Thymus (tissue), 14 donors: Measurements from ENCODE around the gene KLF18. TPM values are rescaled to one million over a fixed set of nuclear protein-coding genes. Genes with fewer than 3 reads are reported as not detected.

Experiments used
- DNase-seq, 9 donors: peaks; one replicate each; pipeline ENCODE4 v3.0.0-alpha.2; 2013; ENCODE audit warnings: low spot score in 9 of 9, low read depth in 6 of 9, missing footprints in 1 of 9
- H3K27ac ChIP-seq, 2 donors: one replicate each; pipeline ENCODE4 v1.5.1; 2013; ENCODE audit warnings: control low read depth in 1 of 2, low read depth in 1 of 2, low read length in 1 of 2, mild to moderate bottlenecking in 1 of 2, moderate library complexity in 1 of 2
- H3K27me3 ChIP-seq, 2 donors: one replicate each; pipeline ENCODE4 v1.5.1; 2013; ENCODE audit warnings: low read length in 1 of 2; ENCODE audit not compliant: control insufficient read depth in 2 of 2, insufficient read depth in 1 of 2
- H3K36me3 ChIP-seq, 2 donors: one replicate each; pipeline ENCODE4 v1.5.1; 2013; ENCODE audit warnings: low read length in 1 of 2, mild to moderate bottlenecking in 1 of 2, moderate library complexity in 1 of 2; ENCODE audit not compliant: control insufficient read depth in 2 of 2, insufficient read depth in 2 of 2
- H3K4me1 ChIP-seq, 2 donors: one replicate each; pipeline ENCODE4 v1.5.1; 2013; ENCODE audit warnings: low read length in 2 of 2; ENCODE audit not compliant: control insufficient read depth in 2 of 2, insufficient read depth in 2 of 2
- H3K4me3 ChIP-seq, 2 donors: one replicate each; pipeline ENCODE4 v1.5.1; 2013; ENCODE audit warnings: low read length in 2 of 2, control low read depth in 1 of 2, mild to moderate bottlenecking in 1 of 2
- H3K9me3 ChIP-seq, 2 donors: one replicate each; pipeline ENCODE4 v1.5.1; 2013; ENCODE audit warnings: low read length in 1 of 2, mild to moderate bottlenecking in 1 of 2; ENCODE audit not compliant: control insufficient read depth in 2 of 2, insufficient read depth in 1 of 2
- WGBS: extraction: QIAGEN DNeasy Blood & Tissue Kit; methylation state at CpG from one replicate; pipeline ENCODE4 v1.1.7; 2013; 5-methylcytosine and 5-hydroxymethylcytosine counted together
- long read RNA-seq, 10 donors: transcript quantifications; one replicate each; lab custom pipeline, GENCODE V29; 2026
- polyA plus RNA-seq: library from polyadenylated mRNA; stranded (reverse); fragments of 200-250 nt; gene quantifications from one replicate; pipeline ENCODE4 v1.2.3, GENCODE V29; 2013
- total RNA-seq: library from RNA; stranded (reverse); fragments of 120-200 nt; gene quantifications from one replicate; pipeline ENCODE4 v1.2.4, GENCODE V29; 2013
- donor health status: healthy.

The KLF18 gene
- total RNA-seq (under 0.01 TPM), polyA plus RNA-seq (0.02 TPM)
- long read RNA-seq, donor 1: 0 reads
- long read RNA-seq, donor 2: 0 reads
- long read RNA-seq, donor 3: 0 reads
- long read RNA-seq, donor 4: 0 reads
- long read RNA-seq, donor 5: 0 reads
- long read RNA-seq, donor 6: 0 reads
- long read RNA-seq, donor 7: 0 reads
- long read RNA-seq, donor 8: 0 reads
- long read RNA-seq, donor 9: 0 reads
- long read RNA-seq, donor 10: 0 reads

GRCh38 chr1:44141531-44141930, at the start of gene KLF18:
TSS of gene KLF18 (minus strand) at chr1:44141631. CDS start at chr1:44141631, 0 bp downstream.
- DNase-seq: no peak
- Histone ChIP-seq H3K27ac (no peak within 1 kb of the TSS), H3K27me3 (no peaks in the 10 kb centered on the region), H3K4me1 (no peaks in the 10 kb centered on the region), H3K9me3 (no peaks in the 10 kb centered on the region), H3K36me3 (no peaks in the 10 kb centered on the region), H3K4me3 (no peak within 1 kb of the TSS)
- WGBS: 87% methylated on average over 1 of the region's 1 CpG

- Histone ChIP-seq H3K4me3 (no peak overlapping the region), H3K9me3 (peaks cover 0 to 8% of the 10 kb centered on the region in 2 donors)
Observed at GRCh38 chr1:44174630-44175029, 33.2 kb upstream of the KLF18 start.

GRCh38 chr1:44170281-44170823, 28.9 kb upstream of the KLF18 start:
- no peak for DNase-seq
- 99% methylated on average over 3 of the region's 3 CpGs for WGBS
- no peaks in the 10 kb centered on the region for H3K27me3 ChIP-seq

More at GRCh38 chr1:44174630-44175029, 33.2 kb upstream of the KLF18 start:
- WGBS: 88% methylated on average over 1 of the region's 1 CpG
- Histone ChIP-seq H3K36me3 (no peaks in the 10 kb centered on the region), H3K27ac (no peak overlapping the region), H3K4me1 (no peaks in the 10 kb centered on the region), H3K27me3 (no peaks in the 10 kb centered on the region)
- no peak for DNase-seq

GRCh38 chr1:44168520-44169098, 27.2 kb upstream of the KLF18 start:
- Histone ChIP-seq H3K27me3 (no peaks in the 10 kb centered on the region), H3K36me3 (no peaks in the 10 kb centered on the region), H3K9me3 (peaks cover 0 to 14% of the 10 kb centered on the region in 2 donors), H3K27ac (no peak overlapping the region), H3K4me1 (no peaks in the 10 kb centered on the region), H3K4me3 (no peak overlapping the region)
- DNase-seq: no peak
- WGBS: 69% methylated on average over 5 of the region's 5 CpGs

More at GRCh38 chr1:44170281-44170823, 28.9 kb upstream of the KLF18 start:
- Histone ChIP-seq H3K9me3 (peaks cover 0 to 16% of the 10 kb centered on the region in 2 donors), H3K27ac (no peak overlapping the region), H3K36me3 (no peaks in the 10 kb centered on the region), H3K4me3 (no peak overlapping the region), H3K4me1 (no peaks in the 10 kb centered on the region)

GRCh38 chr1:44161546-44161945, 20.1 kb upstream of the KLF18 start:
- Histone ChIP-seq H3K4me3 (no peak overlapping the region), H3K36me3 (no peaks in the 10 kb centered on the region), H3K27me3 (no peaks in the 10 kb centered on the region), H3K4me1 (no peaks in the 10 kb centered on the region), H3K9me3 (no peaks in the 10 kb centered on the region), H3K27ac (no peak overlapping the region)
- no peak for DNase-seq

- Histone ChIP-seq H3K4me1 (no peaks in the 10 kb centered on the region), H3K27me3 (no peaks in the 10 kb centered on the region), H3K9me3 (no peaks in the 10 kb centered on the region), H3K36me3 (no peaks in the 10 kb centered on the region), H3K4me3 (no peak overlapping the region), H3K27ac (no peak overlapping the region)
- DNase-seq: no peak
Observed at GRCh38 chr1:44158871-44159270, 17.4 kb upstream of the KLF18 start.

- H3K4me3 ChIP-seq: no peak overlapping the region
- DNase-seq: no peak
- H3K9me3 ChIP-seq: no peaks in the 10 kb centered on the region
- H3K4me1 ChIP-seq: no peaks in the 10 kb centered on the region
- H3K36me3 ChIP-seq: no peaks in the 10 kb centered on the region
- 98% methylated on average over 1 of the region's 1 CpG for WGBS
- no peak overlapping the region for H3K27ac ChIP-seq
- no peaks in the 10 kb centered on the region for H3K27me3 ChIP-seq
Observed at GRCh38 chr1:44157903-44158302, 16.5 kb upstream of the KLF18 start.

- WGBS: 95% methylated on average over 3 of the region's 3 CpGs
- Histone ChIP-seq H3K4me1 (no peaks in the 10 kb centered on the region), H3K27me3 (no peaks in the 10 kb centered on the region), H3K4me3 (no peak overlapping the region), H3K9me3 (no peaks in the 10 kb centered on the region), H3K27ac (no peak overlapping the region), H3K36me3 (no peaks in the 10 kb centered on the region)
- no peak for DNase-seq
Observed at GRCh38 chr1:44154049-44154448, 12.6 kb upstream of the KLF18 start.

- no peaks in the 10 kb centered on the region for H3K9me3 ChIP-seq
- H3K4me1 ChIP-seq: no peaks in the 10 kb centered on the region
- H3K4me3 ChIP-seq: no peak overlapping the region
- no peak for DNase-seq
- H3K27me3 ChIP-seq: no peaks in the 10 kb centered on the region
- no peaks in the 10 kb centered on the region for H3K36me3 ChIP-seq
- H3K27ac ChIP-seq: no peak overlapping the region
- WGBS: 100% methylated on average over 1 of the region's 1 CpG
Observed at GRCh38 chr1:44152692-44153091, 11.3 kb upstream of the KLF18 start.
